Activated T-cell treated with anti-CD3 and anti-CD28 coated beads, Interleukin-2, amount 50 U/mL, for 24 hours (primary cell): ENCODE results near the gene RHOXF1.
"Not testable (repeated sequence)": the region's sequence is repeated elsewhere in the genome, so short reads cannot be mapped to it uniquely, and the experiment has no call there.

Source experiments
- DNase-seq: peaks from one replicate; pipeline ENCODE4 v3.0.0-alpha.2; 2020
- H3K27ac Mint-ChIP-seq: 2 replicates; pipeline ENCODE4 v1.8.0; 2020; ENCODE audit warnings: mild to moderate bottlenecking, mixed read lengths
- H3K27me3 Mint-ChIP-seq: 2 replicates; pipeline ENCODE4 v1.8.0; 2020; ENCODE audit warnings: mixed read lengths
- H3K36me3 Mint-ChIP-seq: 2 replicates; pipeline ENCODE4 v1.8.0; 2020; ENCODE audit warnings: low read depth, mixed read lengths
- H3K4me1 Mint-ChIP-seq: 2 replicates; pipeline ENCODE4 v1.8.0; 2020; ENCODE audit warnings: low read depth, mixed read lengths
- H3K4me3 Mint-ChIP-seq: 2 replicates; pipeline ENCODE4 v1.8.0; 2020; ENCODE audit warnings: mild to moderate bottlenecking, moderate library complexity, mixed read lengths
- H3K9me3 Mint-ChIP-seq: 2 replicates; pipeline ENCODE4 v1.8.0; 2020; ENCODE audit warnings: mixed read lengths

The RHOXF1 gene

GRCh38 chrX:120120223-120120622 is 4.5 kb upstream of the RHOXF1 start:
- Mint-ChIP-seq H3K27me3 (peaks cover 5% of the 10 kb centered on the region), H3K4me1 (peaks cover 1% of the 10 kb centered on the region)

DNA sequence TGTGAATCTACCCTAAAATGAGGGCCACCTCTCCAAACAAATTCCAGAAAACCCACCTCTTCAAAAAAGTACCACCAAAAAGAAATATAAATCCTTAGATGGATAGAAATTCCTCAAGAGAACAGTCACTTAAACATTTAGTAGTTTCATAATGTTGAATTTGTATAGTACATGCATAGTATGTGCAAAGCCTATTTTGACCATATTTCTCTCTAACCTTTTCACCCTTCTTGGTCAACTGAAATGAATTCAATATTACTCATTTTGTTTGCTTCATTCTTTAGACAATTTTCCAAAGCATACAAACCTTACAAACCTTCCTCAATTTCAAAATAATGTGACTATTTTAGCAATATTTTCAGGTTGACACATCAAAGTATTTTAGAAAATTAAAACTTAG is 4.1 kb downstream of the RHOXF1 start:
- Mint-ChIP-seq H3K4me1 (no peaks in the 10 kb centered on the region), H3K9me3 (no peaks in the 10 kb centered on the region), H3K4me3 (no peak overlapping the region), H3K27me3 (peaks cover 9% of the 10 kb centered on the region), H3K36me3 (no peaks in the 10 kb centered on the region), H3K27ac (no peak overlapping the region)
- no peak for DNase-seq

More at GRCh38 chrX:120120223-120120622, 4.5 kb upstream of the RHOXF1 start:
- no peak overlapping the region for H3K27ac Mint-ChIP-seq
- H3K9me3 Mint-ChIP-seq = no peaks in the 10 kb centered on the region
- no peak for DNase-seq
- H3K36me3 Mint-ChIP-seq = no peaks in the 10 kb centered on the region
- H3K4me3 Mint-ChIP-seq = no peak overlapping the region

- no peaks in the 10 kb centered on the region for H3K4me1 Mint-ChIP-seq
Measured at GRCh38 chrX:120109378-120109777, 6.3 kb downstream of the RHOXF1 start.

DNA sequence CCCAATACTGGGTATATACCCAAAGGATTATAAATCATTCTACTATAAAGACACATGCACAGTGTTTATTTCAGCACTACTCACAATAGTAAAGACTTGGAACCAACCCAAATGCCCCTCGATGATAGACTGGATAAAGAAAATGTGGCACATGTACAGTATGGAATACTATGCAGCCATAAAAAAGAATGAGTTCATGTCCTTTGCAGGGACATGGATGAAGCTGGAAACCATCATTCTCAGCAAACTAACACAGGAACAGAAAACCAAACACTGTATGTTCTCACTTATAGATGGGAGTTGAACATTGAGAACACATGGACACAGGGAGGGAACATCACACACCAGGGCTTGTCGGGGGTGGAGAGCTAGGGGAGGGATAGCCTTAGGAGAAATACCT is 11.0 kb downstream of the RHOXF1 start:
- peaks cover 26% of the 10 kb centered on the region for H3K27me3 Mint-ChIP-seq
- H3K36me3 Mint-ChIP-seq, H3K4me1 Mint-ChIP-seq, H3K27ac Mint-ChIP-seq, DNase-seq, H3K4me3 Mint-ChIP-seq: not testable (repeated sequence)
- peaks cover 14% of the 10 kb centered on the region for H3K9me3 Mint-ChIP-seq

More at GRCh38 chrX:120109378-120109777, 6.3 kb downstream of the RHOXF1 start:
- Mint-ChIP-seq H3K36me3 (no peaks in the 10 kb centered on the region), H3K9me3 (peaks cover 6% of the 10 kb centered on the region), H3K27me3 (peaks cover 13% of the 10 kb centered on the region), H3K27ac (no peak overlapping the region), H3K4me3 (no peak overlapping the region)
- DNase-seq = no peak

- not testable (repeated sequence) for DNase-seq, H3K36me3 Mint-ChIP-seq, H3K4me3 Mint-ChIP-seq, H3K27ac Mint-ChIP-seq, H3K4me1 Mint-ChIP-seq
- Mint-ChIP-seq H3K27me3 (peaks cover 27% of the 10 kb centered on the region), H3K9me3 (peaks cover 14% of the 10 kb centered on the region)
Measured at GRCh38 chrX:120101057-120101456, 14.7 kb downstream of the RHOXF1 start.

- no peak for DNase-seq
- peaks cover 12% of the 10 kb centered on the region for H3K27me3 Mint-ChIP-seq
- no peaks in the 10 kb centered on the region for H3K36me3 Mint-ChIP-seq
- no peak overlapping the region for H3K27ac Mint-ChIP-seq
- peaks cover 2% of the 10 kb centered on the region for H3K4me1 Mint-ChIP-seq
- no peak overlapping the region for H3K4me3 Mint-ChIP-seq
- H3K9me3 Mint-ChIP-seq = no peaks in the 10 kb centered on the region
Measured at GRCh38 chrX:120090208-120090607, 25.5 kb downstream of the RHOXF1 start.

DNA sequence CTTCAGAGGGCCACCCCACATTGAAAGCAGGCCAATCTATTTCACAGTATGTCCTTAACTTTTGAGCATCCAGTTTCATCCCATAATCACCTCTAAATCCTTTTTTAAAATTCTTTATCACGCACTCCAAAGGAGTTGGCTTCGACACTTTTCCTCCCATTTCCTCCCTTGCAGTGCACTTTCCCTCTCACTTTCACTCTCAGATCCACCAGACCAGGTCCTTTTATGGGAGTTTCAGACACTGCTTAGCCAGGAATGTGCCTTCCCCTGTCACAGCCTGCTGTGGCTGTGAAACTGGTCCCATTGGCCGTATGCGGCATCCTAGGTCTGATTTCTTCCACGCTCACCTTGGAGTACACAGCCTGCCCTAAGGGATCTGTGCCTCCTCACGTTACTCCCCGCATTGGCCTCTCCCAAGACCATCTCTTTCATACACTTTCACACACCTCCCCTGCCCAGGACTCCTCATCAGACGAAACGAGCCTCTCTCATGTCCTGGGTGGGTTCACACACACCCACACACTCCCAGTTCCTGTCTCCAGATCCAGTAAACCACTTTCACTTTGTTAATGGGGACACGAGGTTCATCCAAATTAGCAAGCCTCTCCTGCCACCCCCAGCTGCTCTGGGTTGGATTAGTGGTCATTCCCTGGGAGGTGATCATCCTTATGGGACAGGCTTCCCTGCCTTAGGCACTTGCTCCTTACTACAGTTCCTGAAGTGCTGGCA is 28.3 kb downstream of the RHOXF1 start:
- H3K9me3 Mint-ChIP-seq = no peaks in the 10 kb centered on the region
- peaks cover 2% of the 10 kb centered on the region for H3K4me1 Mint-ChIP-seq
- H3K4me3 Mint-ChIP-seq = no peak overlapping the region
- no peaks in the 10 kb centered on the region for H3K36me3 Mint-ChIP-seq
- H3K27ac Mint-ChIP-seq = no peak overlapping the region
- no peak for DNase-seq
- H3K27me3 Mint-ChIP-seq = peaks cover 8% of the 10 kb centered on the region

DNA sequence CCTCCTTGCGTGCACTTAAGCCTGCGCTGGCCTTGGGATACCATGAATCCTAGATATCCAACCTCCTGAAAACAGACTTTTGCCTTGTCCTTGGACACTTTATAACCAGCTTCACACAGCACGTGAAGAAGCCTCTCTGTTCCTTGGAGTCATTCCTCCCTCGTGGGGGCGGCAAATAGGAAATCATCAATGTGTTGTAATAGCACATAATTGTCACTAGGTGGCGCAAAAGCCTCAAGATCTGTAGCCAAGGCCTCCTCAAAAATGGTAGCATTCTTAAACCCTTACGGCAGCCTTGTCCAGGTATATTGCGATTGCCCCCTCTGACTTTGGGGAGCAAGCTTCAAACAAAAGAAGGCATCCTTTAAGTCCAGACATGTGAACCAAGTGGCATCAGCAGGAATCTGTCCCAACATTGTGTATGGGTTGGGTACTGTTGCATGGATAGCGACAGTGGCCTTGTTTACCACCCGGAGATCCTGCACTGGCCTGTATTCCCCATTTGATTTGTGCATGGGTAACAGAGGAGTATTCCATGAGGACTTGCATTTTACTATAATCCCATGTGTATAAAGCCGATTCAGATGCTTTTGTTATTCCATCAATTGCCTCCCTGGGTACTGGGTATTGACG is 30.0 kb downstream of the RHOXF1 start:
- not testable (repeated sequence) for H3K36me3 Mint-ChIP-seq, H3K27me3 Mint-ChIP-seq, H3K4me3 Mint-ChIP-seq, DNase-seq, H3K4me1 Mint-ChIP-seq, H3K9me3 Mint-ChIP-seq, H3K27ac Mint-ChIP-seq

- not testable (repeated sequence) for H3K27me3 Mint-ChIP-seq, H3K36me3 Mint-ChIP-seq, H3K4me1 Mint-ChIP-seq, H3K9me3 Mint-ChIP-seq, DNase-seq, H3K27ac Mint-ChIP-seq, H3K4me3 Mint-ChIP-seq
Measured at GRCh38 chrX:120077590-120077989, 38.1 kb downstream of the RHOXF1 start, which contains the start of gene RHOXF2B. Gene RHOXF2B, minus strand, starts transcription at chrX:120077690. Its CDS starts 138 bp downstream, at chrX:120077552.

GRCh38 chrX:120066169-120066568 is 49.5 kb downstream of the RHOXF1 start:
- not testable (repeated sequence) for H3K4me3 Mint-ChIP-seq, H3K36me3 Mint-ChIP-seq

More at GRCh38 chrX:120066169-120066568, 49.5 kb downstream of the RHOXF1 start:
- H3K4me1 Mint-ChIP-seq, DNase-seq, H3K9me3 Mint-ChIP-seq, H3K27me3 Mint-ChIP-seq, H3K27ac Mint-ChIP-seq: not testable (repeated sequence)
